Measurements from ENCODE around the gene SLC5A11. TPM values are rescaled to one million over a fixed set of nuclear protein-coding genes. Genes with fewer than 3 reads are reported as not detected.
"Not testable (repeated sequence)": the region's sequence is repeated elsewhere in the genome, so short reads cannot be mapped to it uniquely, and the experiment has no call there.

Gene SLC5A11
- under 1 TPM in 1 of 2 donors, not detected in 1; 0.01 TPM for polyA plus RNA-seq

GRCh38 chr16:24845726-24846547 lies at the start of gene SLC5A11:
SLC5A11 (plus strand) TSS chr16:24845963; CDS start chr16:24858644, 12,681 bp downstream.
- H3K4me1 ChIP-seq (ENCODE audit: control insufficient read depth in 2 of 2, insufficient read depth in 2 of 2, low read length in 1 of 2), result no peaks in the 10 kb centered on the region
- H3K4me3 ChIP-seq (ENCODE audit: low read depth in 1 of 2, low read length in 2 of 2), result no peak within 1 kb of the TSS
- H3K36me3 ChIP-seq (ENCODE audit: control insufficient read depth in 2 of 2, insufficient read depth in 2 of 2, low read length in 1 of 2), result no peaks in the 10 kb centered on the region
- H3K27ac ChIP-seq (ENCODE audit: low read depth in 2 of 2, low read length in 1 of 2), result no peak within 1 kb of the TSS
- no peaks in the 10 kb centered on the region for H3K9me3 ChIP-seq (ENCODE audit: control insufficient read depth in 2 of 2, insufficient read depth in 1 of 2, low read depth in 1 of 2, low read length in 1 of 2)
- no peaks in the 10 kb centered on the region for H3K27me3 ChIP-seq (ENCODE audit: control insufficient read depth in 1 of 2, insufficient read depth in 2 of 2, low read length in 2 of 2)
- WGBS, 2 donors, result 64 to 77% methylated on average over 21 of the region's 21 CpGs

GRCh38 chr16:24800586-24800985 lies 45.2 kb upstream of the SLC5A11 start:
- Histone ChIP-seq H3K27ac (ENCODE audit: low read depth in 2 of 2, low read length in 1 of 2) (peak overlapping the region in 1 of 2 donors; percentile 40), H3K9me3 (ENCODE audit: control insufficient read depth in 2 of 2, insufficient read depth in 1 of 2, low read depth in 1 of 2, low read length in 1 of 2) (no peaks in the 10 kb centered on the region), H3K36me3 (ENCODE audit: control insufficient read depth in 2 of 2, insufficient read depth in 2 of 2, low read length in 1 of 2) (peaks cover 10 to 37% of the 10 kb centered on the region in 2 donors), H3K4me1 (ENCODE audit: control insufficient read depth in 2 of 2, insufficient read depth in 2 of 2, low read length in 1 of 2) (no peaks in the 10 kb centered on the region), H3K27me3 (ENCODE audit: control insufficient read depth in 1 of 2, insufficient read depth in 2 of 2, low read length in 2 of 2) (no peaks in the 10 kb centered on the region), H3K4me3 (ENCODE audit: low read depth in 1 of 2, low read length in 2 of 2) (no peak overlapping the region)
- whole genome bisulfite sequencing, 2 donors, result 60 to 71% methylated on average over 4 of the region's 4 CpGs

- Histone ChIP-seq H3K9me3 (ENCODE audit: control insufficient read depth in 2 of 2, insufficient read depth in 1 of 2, low read depth in 1 of 2, low read length in 1 of 2) (no peaks in the 10 kb centered on the region), H3K36me3 (ENCODE audit: control insufficient read depth in 2 of 2, insufficient read depth in 2 of 2, low read length in 1 of 2) (peaks cover 15 to 45% of the 10 kb centered on the region in 2 donors), H3K4me3 (ENCODE audit: low read depth in 1 of 2, low read length in 2 of 2) (no peak overlapping the region), H3K27me3 (ENCODE audit: control insufficient read depth in 1 of 2, insufficient read depth in 2 of 2, low read length in 2 of 2) (no peaks in the 10 kb centered on the region), H3K4me1 (ENCODE audit: control insufficient read depth in 2 of 2, insufficient read depth in 2 of 2, low read length in 1 of 2) (no peaks in the 10 kb centered on the region), H3K27ac (ENCODE audit: low read depth in 2 of 2, low read length in 1 of 2) (no peak overlapping the region)
- WGBS, 2 donors, result 83 to 89% methylated on average over 3 of the region's 3 CpGs
Observed at GRCh38 chr16:24801761-24802302, 43.9 kb upstream of the SLC5A11 start.

GRCh38 chr16:24805484-24805883 lies 40.3 kb upstream of the SLC5A11 start:
- Histone ChIP-seq H3K4me1 (ENCODE audit: control insufficient read depth in 2 of 2, insufficient read depth in 2 of 2, low read length in 1 of 2) (no peaks in the 10 kb centered on the region), H3K9me3 (ENCODE audit: control insufficient read depth in 2 of 2, insufficient read depth in 1 of 2, low read depth in 1 of 2, low read length in 1 of 2) (no peaks in the 10 kb centered on the region), H3K27me3 (ENCODE audit: control insufficient read depth in 1 of 2, insufficient read depth in 2 of 2, low read length in 2 of 2) (no peaks in the 10 kb centered on the region), H3K27ac (ENCODE audit: low read depth in 2 of 2, low read length in 1 of 2) (no peak overlapping the region), H3K4me3 (ENCODE audit: low read depth in 1 of 2, low read length in 2 of 2) (no peak overlapping the region), H3K36me3 (ENCODE audit: control insufficient read depth in 2 of 2, insufficient read depth in 2 of 2, low read length in 1 of 2) (peaks cover 15 to 34% of the 10 kb centered on the region in 2 donors)
- WGBS, 2 donors, result 83 to 92% methylated on average over 5 of the region's 5 CpGs

GRCh38 chr16:24807301-24807700 lies 38.5 kb upstream of the SLC5A11 start:
- Histone ChIP-seq H3K4me3 (ENCODE audit: low read depth in 1 of 2, low read length in 2 of 2) (no peak overlapping the region), H3K36me3 (ENCODE audit: control insufficient read depth in 2 of 2, insufficient read depth in 2 of 2, low read length in 1 of 2) (peaks cover 21 to 35% of the 10 kb centered on the region in 2 donors), H3K4me1 (ENCODE audit: control insufficient read depth in 2 of 2, insufficient read depth in 2 of 2, low read length in 1 of 2) (no peaks in the 10 kb centered on the region), H3K27me3 (ENCODE audit: control insufficient read depth in 1 of 2, insufficient read depth in 2 of 2, low read length in 2 of 2) (no peaks in the 10 kb centered on the region), H3K27ac (ENCODE audit: low read depth in 2 of 2, low read length in 1 of 2) (no peak overlapping the region), H3K9me3 (ENCODE audit: control insufficient read depth in 2 of 2, insufficient read depth in 1 of 2, low read depth in 1 of 2, low read length in 1 of 2) (no peaks in the 10 kb centered on the region)
- 41 to 53% methylated on average over 1 of the region's 1 CpG for WGBS, 2 donors

- H3K27ac ChIP-seq (ENCODE audit: low read depth in 2 of 2, low read length in 1 of 2), result no peak overlapping the region
- no peak overlapping the region for H3K4me3 ChIP-seq (ENCODE audit: low read depth in 1 of 2, low read length in 2 of 2)
- H3K27me3 ChIP-seq (ENCODE audit: control insufficient read depth in 1 of 2, insufficient read depth in 2 of 2, low read length in 2 of 2), result no peaks in the 10 kb centered on the region
- peaks cover 21 to 34% of the 10 kb centered on the region in 2 donors for H3K36me3 ChIP-seq (ENCODE audit: control insufficient read depth in 2 of 2, insufficient read depth in 2 of 2, low read length in 1 of 2)
- H3K9me3 ChIP-seq (ENCODE audit: control insufficient read depth in 2 of 2, insufficient read depth in 1 of 2, low read depth in 1 of 2, low read length in 1 of 2), result no peaks in the 10 kb centered on the region
- no peaks in the 10 kb centered on the region for H3K4me1 ChIP-seq (ENCODE audit: control insufficient read depth in 2 of 2, insufficient read depth in 2 of 2, low read length in 1 of 2)
- 79 to 82% methylated on average over 11 of the region's 11 CpGs for WGBS, 2 donors
Observed at GRCh38 chr16:24810951-24811843, 34.6 kb upstream of the SLC5A11 start.

GRCh38 chr16:24812813-24813212 lies 33.0 kb upstream of the SLC5A11 start:
- H3K36me3 ChIP-seq (ENCODE audit: control insufficient read depth in 2 of 2, insufficient read depth in 2 of 2, low read length in 1 of 2), result peaks cover 17 to 30% of the 10 kb centered on the region in 2 donors
- WGBS, 2 donors, result 81 to 88% methylated on average over 6 of the region's 6 CpGs
- not testable (repeated sequence) for H3K9me3 ChIP-seq (ENCODE audit: control insufficient read depth in 2 of 2, insufficient read depth in 1 of 2, low read depth in 1 of 2, low read length in 1 of 2)

GRCh38 chr16:24815021-24815420 lies 30.7 kb upstream of the SLC5A11 start:
- Histone ChIP-seq H3K36me3 (ENCODE audit: control insufficient read depth in 2 of 2, insufficient read depth in 2 of 2, low read length in 1 of 2) (peaks cover 15 to 40% of the 10 kb centered on the region in 2 donors), H3K27ac (ENCODE audit: low read depth in 2 of 2, low read length in 1 of 2) (no peak overlapping the region), H3K4me1 (ENCODE audit: control insufficient read depth in 2 of 2, insufficient read depth in 2 of 2, low read length in 1 of 2) (peaks cover 0 to under 1% of the 10 kb centered on the region in 2 donors), H3K9me3 (ENCODE audit: control insufficient read depth in 2 of 2, insufficient read depth in 1 of 2, low read depth in 1 of 2, low read length in 1 of 2) (no peaks in the 10 kb centered on the region), H3K27me3 (ENCODE audit: control insufficient read depth in 1 of 2, insufficient read depth in 2 of 2, low read length in 2 of 2) (no peaks in the 10 kb centered on the region), H3K4me3 (ENCODE audit: low read depth in 1 of 2, low read length in 2 of 2) (no peak overlapping the region)
- WGBS, 2 donors, result 83 to 85% methylated on average over 7 of the region's 7 CpGs

More at GRCh38 chr16:24812813-24813212, 33.0 kb upstream of the SLC5A11 start:
- H3K4me3 ChIP-seq (ENCODE audit: low read depth in 1 of 2, low read length in 2 of 2); H3K27me3 ChIP-seq (ENCODE audit: control insufficient read depth in 1 of 2, insufficient read depth in 2 of 2, low read length in 2 of 2); H3K4me1 ChIP-seq (ENCODE audit: control insufficient read depth in 2 of 2, insufficient read depth in 2 of 2, low read length in 1 of 2): not testable (repeated sequence)
- H3K27ac ChIP-seq (ENCODE audit: low read depth in 2 of 2, low read length in 1 of 2), result peak overlapping the region in 1 of 2 donors; percentile 12

- H3K4me3 ChIP-seq (ENCODE audit: low read depth in 1 of 2, low read length in 2 of 2), result no peak overlapping the region
Observed at GRCh38 chr16:24816688-24817087, 29.1 kb upstream of the SLC5A11 start.

More at GRCh38 chr16:24816688-24817087, 29.1 kb upstream of the SLC5A11 start:
- WGBS, 2 donors, result 78 to 83% methylated on average over 6 of the region's 6 CpGs
- Histone ChIP-seq H3K27ac (ENCODE audit: low read depth in 2 of 2, low read length in 1 of 2) (no peak overlapping the region), H3K9me3 (ENCODE audit: control insufficient read depth in 2 of 2, insufficient read depth in 1 of 2, low read depth in 1 of 2, low read length in 1 of 2) (no peaks in the 10 kb centered on the region), H3K27me3 (ENCODE audit: control insufficient read depth in 1 of 2, insufficient read depth in 2 of 2, low read length in 2 of 2) (no peaks in the 10 kb centered on the region), H3K4me1 (ENCODE audit: control insufficient read depth in 2 of 2, insufficient read depth in 2 of 2, low read length in 1 of 2) (peaks cover 0 to 4% of the 10 kb centered on the region in 2 donors), H3K36me3 (ENCODE audit: control insufficient read depth in 2 of 2, insufficient read depth in 2 of 2, low read length in 1 of 2) (peaks cover 23 to 48% of the 10 kb centered on the region in 2 donors)
